K562 (cell line): ENCODE results near the gene SMARCB1. TPM values are rescaled to one million over a fixed set of nuclear protein-coding genes. Genes with fewer than 3 reads are reported as not detected.

Source experiments
- ATAC-seq: fragments of 200-7000 bp; cut with Tn5 transposase; 3 replicates; pipeline ENCODE4 v1.9.1; 2020; ENCODE audit warnings: moderate library complexity
- BruUV-seq: library from RNA; stranded (reverse); fragments of 400-500 nt; replicated peaks from 2 replicates; lab custom pipeline; 2021; lab: Mats Ljungman, UMichigan
- CTCF ChIA-PET: fragments of 300-600 bp; formaldehyde crosslinking; extraction: SDS; loops from one replicate; lab custom pipeline; 2021; ENCODE audit warnings: low intra/inter-chr PET ratio; lab: Yijun Ruan, JAX
- POLR2A ChIA-PET: fragments of 300-600, 350-650 bp; sonication (Branson Sonifier 250); formaldehyde crosslinking; extraction: SDS; loops from one replicate; lab custom pipeline; 2021; ENCODE audit warnings: antibody characterized with exemption, inconsistent platforms; lab: Yijun Ruan, JAX
- DNase-seq, 4 experiments: peaks; one replicate each; pipeline versions ENCODE4 v3.0.0 to v3.0.0-alpha.2; 2011 to 2018; ENCODE audit warnings: low spot score in 3 of 4, mixed read lengths in 3 of 4; ENCODE audit errors: extremely low read depth in 1 of 4
- FAIRE-seq: peaks from 2 replicates; lab custom pipeline; 2011; peaks lifted over from hg19 to GRCh38; lab: Jason Lieb, UNC
- H2AFZ ChIP-seq: 2 replicates; pipeline ENCODE4 v1.6.0; 2011; ENCODE audit warnings: low read depth, low read length, control low read depth, inconsistent platforms
- H3K27ac ChIP-seq: fragments of 200-600 bp; 3 replicates; pipeline ENCODE4 v1.8.0; 2011; ENCODE audit warnings: low read depth, mild to moderate bottlenecking, control low read depth, inconsistent platforms, low read length, moderate library complexity, mixed read lengths; ENCODE audit errors: extremely low read depth
- H3K27me3 ChIP-seq, 2 experiments: fragments of 300-600 bp in 1 of 2; 2 replicates in 1 of 2; 3 replicates in 1 of 2; pipeline versions ENCODE4 v1.6.0 to v1.8.0; 2011; ENCODE audit warnings: inconsistent platforms in 2 of 2, low read length in 2 of 2, mild to moderate bottlenecking in 1 of 2, mixed read lengths in 1 of 2, moderate library complexity in 1 of 2; ENCODE audit not compliant: control insufficient read depth in 2 of 2, insufficient read depth in 2 of 2
- H3K36me3 ChIP-seq: fragments of 300-600 bp; 3 replicates; pipeline ENCODE4 v1.8.0; 2011; ENCODE audit warnings: mild to moderate bottlenecking, low read length, inconsistent platforms; ENCODE audit not compliant: control insufficient read depth, insufficient read depth
- H3K4me1 ChIP-seq, 2 experiments: fragments of 200-600 bp in 1 of 2; replicated peaks in 1 of 2; 2 replicates in 1 of 2; 3 replicates in 1 of 2; pipeline versions ENCODE4 v1.5.1 to v1.8.0; 2011; ENCODE audit warnings: inconsistent platforms in 2 of 2, low read length in 2 of 2, mild to moderate bottlenecking in 1 of 2, mixed read lengths in 1 of 2, moderate library complexity in 1 of 2; ENCODE audit not compliant: control insufficient read depth in 2 of 2, insufficient read depth in 2 of 2
- H3K4me2 ChIP-seq: 2 replicates; pipeline ENCODE4 v1.6.1; 2011; ENCODE audit warnings: low read length, control low read depth, inconsistent platforms, mixed read lengths; ENCODE audit not compliant: insufficient read depth
- H3K4me3 ChIP-seq: fragments of 200-600 bp; sonication (generic), shearing (Covaris generic); 2 replicates; pipeline ENCODE4 v1.5.1; 2016; ENCODE audit warnings: control low read depth, inconsistent platforms
- H3K79me2 ChIP-seq: fragments of 200-600 bp; 3 replicates; pipeline ENCODE4 v1.8.0; 2011; ENCODE audit warnings: low read length, inconsistent platforms; ENCODE audit not compliant: control insufficient read depth, insufficient read depth
- H3K9ac ChIP-seq, 2 experiments: 2 replicates each; pipeline versions ENCODE4 v1.6.0 to v1.6.1; 2011; ENCODE audit warnings: low read depth in 2 of 2, low read length in 2 of 2, control low read depth in 1 of 2, inconsistent platforms in 1 of 2, mild to moderate bottlenecking in 1 of 2, mixed read lengths in 1 of 2; ENCODE audit not compliant: insufficient read depth in 1 of 2
- H3K9me1 ChIP-seq: one replicate; pipeline ENCODE4 v1.6.0; 2011; ENCODE audit warnings: inconsistent platforms, mild to moderate bottlenecking, low read length, moderate library complexity; ENCODE audit not compliant: control insufficient read depth, insufficient read depth
- H3K9me3 ChIP-seq: replicated peaks from 2 replicates; pipeline ENCODE4 v1.5.1; 2011; ENCODE audit warnings: low read depth, low read length, inconsistent platforms; ENCODE audit not compliant: control insufficient read depth, insufficient read depth
- H4K20me1 ChIP-seq: replicated peaks from 2 replicates; pipeline ENCODE4 v1.6.1; 2011; ENCODE audit warnings: low read length, inconsistent platforms, mixed read lengths; ENCODE audit not compliant: control insufficient read depth, insufficient read depth
- BCOR ChIP-seq: fragments of 450-650 bp; IDR thresholded peaks from 2 replicates; pipeline ENCODE4 v1.6.1; 2016
- CLOCK ChIP-seq: fragments of 250-450 bp; sonication (Bioruptor Pico); IDR thresholded peaks from 2 replicates; pipeline ENCODE4 v1.4.0; 2020; ENCODE audit warnings: mild to moderate bottlenecking, moderate library complexity, borderline replicate concordance
- DMBX1 ChIP-seq: fragments of 250-450 bp; sonication (Bioruptor Pico); IDR thresholded peaks from 2 replicates; pipeline ENCODE4 v1.8.0; 2022; ENCODE audit warnings: inconsistent platforms, mild to moderate bottlenecking, moderate library complexity, borderline replicate concordance
- FOXP4 ChIP-seq: sonication (generic); formaldehyde crosslinking; IDR thresholded peaks from 2 replicates; pipeline ENCODE4 v1.8.0; 2022; ENCODE audit warnings: mild to moderate bottlenecking, missing genetic modification reagents, borderline replicate concordance
- HDAC3 ChIP-seq: fragments of 450-650 bp; IDR thresholded peaks from 2 replicates; pipeline ENCODE4 v1.6.1; 2018; ENCODE audit warnings: borderline replicate concordance, mild to moderate bottlenecking, moderate library complexity; ENCODE audit not compliant: partially characterized antibody
- KDM2B ChIP-seq: fragments of 250-450 bp; sonication (Bioruptor Pico); IDR thresholded peaks from 2 replicates; pipeline ENCODE4 v1.8.0; 2021; ENCODE audit warnings: mild to moderate bottlenecking, moderate library complexity
- SAFB ChIP-seq: fragments of 200-400 bp; formaldehyde crosslinking; IDR thresholded peaks from 2 replicates; pipeline ENCODE4 v1.6.1; 2017; ENCODE audit warnings: low read depth, low read length, borderline replicate concordance
- SMARCB1 ChIP-seq: IDR thresholded peaks from 2 replicates; pipeline ENCODE4 v1.6.1; 2011; ENCODE audit warnings: improper control_type of control experiment, low read depth; ENCODE audit not compliant: insufficient read length
- SREBF1 ChIP-seq: fragments of 150-350 bp; IDR thresholded peaks from 2 replicates; pipeline ENCODE4 v1.6.1; 2014; ENCODE audit warnings: antibody characterized with exemption, low read depth, low read length, borderline replicate concordance
- SRSF3 ChIP-seq: fragments of 200-400 bp; formaldehyde crosslinking; IDR thresholded peaks from 2 replicates; pipeline ENCODE4 v1.6.1; 2016; ENCODE audit warnings: mild to moderate bottlenecking, low read length, moderate library complexity; ENCODE audit not compliant: insufficient read depth
- THRAP3 ChIP-seq: fragments of 450-650 bp; IDR thresholded peaks from 2 replicates; pipeline ENCODE4 v1.6.1; 2016; ENCODE audit warnings: mild to moderate bottlenecking, inconsistent platforms, borderline replicate concordance
- TRIM24 ChIP-seq, 2 experiments: fragments of 450-650 bp; IDR thresholded peaks; 2 replicates each; pipeline ENCODE4 v1.6.1; 2016
- ZFP91 ChIP-seq: sonication (generic); formaldehyde crosslinking; IDR thresholded peaks from 2 replicates; pipeline ENCODE4 v1.8.0; 2022; ENCODE audit warnings: mild to moderate bottlenecking, missing genetic modification reagents
- ZNF830 ChIP-seq: fragments of 250-450 bp; sonication (Bioruptor Pico); IDR thresholded peaks from 2 replicates; pipeline ENCODE4 v1.5.0; 2021; ENCODE audit warnings: mild to moderate bottlenecking
- WGBS: fragments of 100-300 bp; shearing (Covaris generic); methylation state at CpG from one replicate; pipeline ENCODE4 v1.1.6; 2016; ENCODE audit warnings: low coverage, mixed read lengths; ENCODE audit not compliant: insufficient coverage; ENCODE audit errors: missing lambda C conversion rate; 5-methylcytosine and 5-hydroxymethylcytosine counted together
- in situ Hi-C: fragments of 300-500 bp; cut with MboI; formaldehyde crosslinking; loops from 4 replicates; pipeline ENCODE4 v1.15.0; 2018; ENCODE audit warnings: inconsistent platforms, mixed read lengths
- intact Hi-C: fragments of 100-400 bp; cut with micrococcal nuclease; formaldehyde crosslinking; loops from 2 replicates; pipeline ENCODE4 v1.14.2; 2022
- polyA plus RNA-seq, 8 experiments: library from polyadenylated mRNA; depleted of rRNA in 4 of 8; stranded (reverse) in 5 of 8; unstranded in 3 of 8; fragments of >200 nt; fragmentation: Nextera tagmentation in 2 of 8; fragmentation: Illumina TruSeq in 1 of 8; extraction: Ambion mirVana in 2 of 8; extraction: Trizol in 1 of 8; gene quantifications; 2 replicates each; pipeline versions ENCODE4 v1.2.1 to v1.2.3, GENCODE V29; 2011 to 2014; ENCODE audit warnings: inconsistent platforms in 1 of 8, missing spikeins in 1 of 8
- total RNA-seq, 7 experiments: library from RNA; depleted of rRNA in 6 of 7; stranded (reverse); fragments of >200 nt in 6 of 7; fragmentation: Illumina TruSeq in 2 of 7; extraction: Trizol in 2 of 7; gene quantifications; 2 replicates each; pipeline versions ENCODE4 v1.2.1 to v1.2.3, GENCODE V29; 2011 to 2021; ENCODE audit warnings: low replicate concordance in 1 of 7

The SMARCB1 gene
- total and polyA plus RNA-seq, 9 of the 15 experiments (the other 6 are each of a cell fraction or from before 2014, with no cell fraction given) = 1.2 to 113 (median 65.4) TPM

- TF ChIP-seq SAFB (no peak), BCOR (no peak), ZFP91 (no peak), SRSF3 (no peak), TRIM24 (IDR thresholded peaks at IDR 0.05) (no peak)
Observed at GRCh38 chr22:23754980-23755636, 31.7 kb upstream of the SMARCB1 start (continued).

- ChIA-PET POLR2A (interaction anchor here (0.7 kb wide), 1 partner anchor 9 kb away, joined by 3 read pairs; no protein-coding TSS in a partner anchor), CTCF (no interaction called here)
- no peaks in the 10 kb centered on the region for H3K27me3 ChIP-seq
- H3K27ac ChIP-seq = no peak overlapping the region
- no peaks in the 10 kb centered on the region for H3K36me3 ChIP-seq
- peaks cover 4 to 21% of the 10 kb centered on the region in 2 experiments; a peak in 3 of 5 replicates for H3K4me1 ChIP-seq
- ATAC-seq (no peak), DNase-seq (no peak), FAIRE-seq (no peak)
- H3K79me2 ChIP-seq = peaks cover under 1% of the 10 kb centered on the region; the same call in 1 of the 3 replicates
- in situ Hi-C loops = no loop called here
- no peaks in the 10 kb centered on the region for H3K9me1 ChIP-seq
- H2AFZ ChIP-seq = no peak overlapping the region
- no peaks in the 10 kb centered on the region for H3K9me3 ChIP-seq
- no peaks in the 10 kb centered on the region for H4K20me1 ChIP-seq
- WGBS = 62% methylated on average over 4 of the region's 8 CpGs
- H3K4me2 ChIP-seq = no peak overlapping the region
- H3K9ac ChIP-seq = no peak overlapping the region
- intact Hi-C loops = no loop called here
- no peak overlapping the region for H3K4me3 ChIP-seq
- BruUV-seq = no TSS peak
- TF ChIP-seq FOXP4 = no peak
- no peak for TF ChIP-seq SMARCB1
- TF ChIP-seq THRAP3 = no peak
- no peak for TF ChIP-seq SREBF1
- TF ChIP-seq CLOCK (CRISPR knock-in tag) = no peak
- no peak for TF ChIP-seq DMBX1 (CRISPR knock-in tag)
- TF ChIP-seq KDM2B (CRISPR knock-in tag) = no peak
- TF ChIP-seq HDAC3 = no peak
- TF ChIP-seq ZNF830 = no peak
- TF ChIP-seq SRSF3 = no peak
Observed at GRCh38 chr22:23755711-23756110, 31.1 kb upstream of the SMARCB1 start.
